ENCODE data around the gene SH3GLB2. TPM values are rescaled to one million over a fixed set of nuclear protein-coding genes. Genes with fewer than 3 reads are reported as not detected.
A peak's percentile ranks its signal among the peaks of the same experiment; 100 is the strongest.

Gene SH3GLB2
- total RNA-seq, 3 donors from 2014 or later = 59.2 to 227 (median 150) TPM

- no peaks in the 10 kb centered on the region for H3K27me3 ChIP-seq
- DNase-seq (ENCODE audit: low spot score in 2 of 2) = no peak
- TF ChIP-seq POLR2AphosphoS5 (IDR thresholded peaks at IDR 0.05) (no peak), POLR2A (IDR thresholded peaks at IDR 0.05) (no peak), CTCF (IDR thresholded peaks at IDR 0.05) (no peak)
- H3K4me3 ChIP-seq = no peak overlapping the region
- intact Hi-C loops (cut with DNase I; ENCODE audit: low total_unique reads) = no loop called here
- no peak overlapping the region for H3K27ac ChIP-seq
- H3K9me3 ChIP-seq = no peaks in the 10 kb centered on the region
- H3K36me3 ChIP-seq = peaks cover 8% of the 10 kb centered on the region
- no peaks in the 10 kb centered on the region for H3K4me1 ChIP-seq
Measured at GRCh38 chr9:129060991-129061390, 32.9 kb upstream of the SH3GLB2 start.

- Histone ChIP-seq H3K4me1 (no peaks in the 10 kb centered on the region), H3K9me3 (no peaks in the 10 kb centered on the region), H3K27me3 (no peaks in the 10 kb centered on the region), H3K36me3 (peaks cover 8% of the 10 kb centered on the region), H3K27ac (no peak overlapping the region), H3K4me3 (no peak overlapping the region)
- no peak for DNase-seq (ENCODE audit: low spot score in 2 of 2)
- TF ChIP-seq POLR2AphosphoS5 (IDR thresholded peaks at IDR 0.05) (no peak), POLR2A (IDR thresholded peaks at IDR 0.05) (no peak), CTCF (IDR thresholded peaks at IDR 0.05) (no peak)
- intact Hi-C loops (cut with DNase I; ENCODE audit: low total_unique reads) = loop anchor here (2.0 kb wide), 1 partner anchor 61 kb away; no protein-coding TSS in a partner anchor
Measured at GRCh38 chr9:129059796-129060785, 32.0 kb upstream of the SH3GLB2 start.

- no peak overlapping the region for H3K27ac ChIP-seq
- DNase-seq (ENCODE audit: low spot score in 2 of 2) = no peak
- intact Hi-C loops (cut with DNase I; ENCODE audit: low total_unique reads) = loop anchor here (2.0 kb wide), 1 partner anchor 60 kb away; no protein-coding TSS in a partner anchor
- H3K9me3 ChIP-seq = no peaks in the 10 kb centered on the region
- no peaks in the 10 kb centered on the region for H3K27me3 ChIP-seq
- H3K36me3 ChIP-seq = peaks cover 8% of the 10 kb centered on the region
- no peak overlapping the region for H3K4me3 ChIP-seq
- no peaks in the 10 kb centered on the region for H3K4me1 ChIP-seq
- no peak for TF ChIP-seq POLR2A (IDR thresholded peaks at IDR 0.05)
Measured at GRCh38 chr9:129058965-129059795, 31.0 kb upstream of the SH3GLB2 start.

- Histone ChIP-seq H3K36me3 (peaks cover 7% of the 10 kb centered on the region), H3K27me3 (no peaks in the 10 kb centered on the region), H3K4me1 (no peaks in the 10 kb centered on the region), H3K27ac (no peak overlapping the region), H3K4me3 (no peak overlapping the region), H3K9me3 (no peaks in the 10 kb centered on the region)
- no peak for TF ChIP-seq CTCF (IDR thresholded peaks at IDR 0.05)
- no peak for TF ChIP-seq POLR2A (IDR thresholded peaks at IDR 0.05)
- intact Hi-C loops (cut with DNase I; ENCODE audit: low total_unique reads) = no loop called here
- no peak for DNase-seq (ENCODE audit: low spot score in 2 of 2)
Measured at GRCh38 chr9:129054163-129054851, 26.2 kb upstream of the SH3GLB2 start.

GRCh38 chr9:129053020-129053419 lies 24.9 kb upstream of the SH3GLB2 start:
- Histone ChIP-seq H3K4me3 (no peak overlapping the region), H3K27me3 (no peaks in the 10 kb centered on the region), H3K36me3 (peaks cover 9% of the 10 kb centered on the region), H3K9me3 (no peaks in the 10 kb centered on the region), H3K4me1 (no peaks in the 10 kb centered on the region), H3K27ac (peak overlapping the region in 1 of 2 donors; percentile 15)
- TF ChIP-seq POLR2AphosphoS5 (IDR thresholded peaks at IDR 0.05) = no peak
- no peak for TF ChIP-seq CTCF (IDR thresholded peaks at IDR 0.05)
- TF ChIP-seq POLR2A (IDR thresholded peaks at IDR 0.05) = no peak
- intact Hi-C loops (cut with DNase I; ENCODE audit: low total_unique reads) = no loop called here
- DNase-seq (ENCODE audit: low spot score in 2 of 2) = no peak
